22Rv1 (cell line): ENCODE results near the gene HBM.

Experiments used
- ZFX ChIP-seq: fragments of 450-650 bp; IDR thresholded peaks from 2 replicates; pipeline ENCODE4 v1.6.1; 2017; ENCODE audit warnings: antibody characterized with exemption, borderline replicate concordance
- TF ChIP-seq, protein P1 (sequence below): fragments of 450-650 bp; IDR thresholded peaks from 2 replicates; pipeline ENCODE4 v1.5.1; 2017; ENCODE audit warnings: mild to moderate bottlenecking

- TF ChIP-seq, protein P1, sequence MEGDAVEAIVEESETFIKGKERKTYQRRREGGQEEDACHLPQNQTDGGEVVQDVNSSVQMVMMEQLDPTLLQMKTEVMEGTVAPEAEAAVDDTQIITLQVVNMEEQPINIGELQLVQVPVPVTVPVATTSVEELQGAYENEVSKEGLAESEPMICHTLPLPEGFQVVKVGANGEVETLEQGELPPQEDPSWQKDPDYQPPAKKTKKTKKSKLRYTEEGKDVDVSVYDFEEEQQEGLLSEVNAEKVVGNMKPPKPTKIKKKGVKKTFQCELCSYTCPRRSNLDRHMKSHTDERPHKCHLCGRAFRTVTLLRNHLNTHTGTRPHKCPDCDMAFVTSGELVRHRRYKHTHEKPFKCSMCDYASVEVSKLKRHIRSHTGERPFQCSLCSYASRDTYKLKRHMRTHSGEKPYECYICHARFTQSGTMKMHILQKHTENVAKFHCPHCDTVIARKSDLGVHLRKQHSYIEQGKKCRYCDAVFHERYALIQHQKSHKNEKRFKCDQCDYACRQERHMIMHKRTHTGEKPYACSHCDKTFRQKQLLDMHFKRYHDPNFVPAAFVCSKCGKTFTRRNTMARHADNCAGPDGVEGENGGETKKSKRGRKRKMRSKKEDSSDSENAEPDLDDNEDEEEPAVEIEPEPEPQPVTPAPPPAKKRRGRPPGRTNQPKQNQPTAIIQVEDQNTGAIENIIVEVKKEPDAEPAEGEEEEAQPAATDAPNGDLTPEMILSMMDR: no peak
- no peak for TF ChIP-seq ZFX
Measured at GRCh38 chr16:133716-134115, 32.1 kb upstream of the HBM start.
